Type B pancreatic cell (in vitro differentiated cells): Measurements from ENCODE around the gene IL17RE. TPM values are rescaled to one million over a fixed set of nuclear protein-coding genes. Genes with fewer than 3 reads are reported as not detected.
A peak's percentile ranks its signal among the peaks of the same experiment; 100 is the strongest.

Experiments
- DNase-seq: peaks from one replicate; pipeline ENCODE4 v3.0.0; 2021; ENCODE audit warnings: mixed read lengths; ENCODE audit not compliant: unreplicated experiment; ENCODE audit errors: extremely low spot score
- H3K27ac Mint-ChIP-seq: 2 replicates; pipeline ENCODE4 v1.8.0; 2021; ENCODE audit warnings: mild to moderate bottlenecking, mixed read lengths
- H3K27me3 Mint-ChIP-seq: 2 replicates; pipeline ENCODE4 v1.8.0; 2021; ENCODE audit warnings: mixed read lengths
- H3K36me3 Mint-ChIP-seq: 2 replicates; pipeline ENCODE4 v1.8.0; 2021; ENCODE audit warnings: mixed read lengths
- H3K4me1 Mint-ChIP-seq: one replicate; pipeline ENCODE4 v1.8.0; 2021; ENCODE audit warnings: mixed read lengths; ENCODE audit not compliant: unreplicated experiment
- H3K4me3 Mint-ChIP-seq: 2 replicates; pipeline ENCODE4 v1.8.0; 2021; ENCODE audit warnings: mild to moderate bottlenecking, mixed read lengths
- H3K9me3 Mint-ChIP-seq: 2 replicates; pipeline ENCODE4 v1.8.0; 2021; ENCODE audit warnings: mixed read lengths
- total RNA-seq: library from RNA; stranded (reverse); gene quantifications from 2 replicates; pipeline ENCODE4 v1.2.1, GENCODE V29; 2021; ENCODE audit warnings: low replicate concordance
- TF ChIP-seq, protein P1 (sequence below): fragments of 200-600 bp; sonication (generic); conservative IDR thresholded peaks from 2 replicates; pipeline ENCODE4 v1.5.0; 2021; ENCODE audit warnings: antibody characterized with exemption, mild to moderate bottlenecking

IL17RE gene
- total RNA-seq, 1 donor from 2014 or later = 13.6 TPM

DNA sequence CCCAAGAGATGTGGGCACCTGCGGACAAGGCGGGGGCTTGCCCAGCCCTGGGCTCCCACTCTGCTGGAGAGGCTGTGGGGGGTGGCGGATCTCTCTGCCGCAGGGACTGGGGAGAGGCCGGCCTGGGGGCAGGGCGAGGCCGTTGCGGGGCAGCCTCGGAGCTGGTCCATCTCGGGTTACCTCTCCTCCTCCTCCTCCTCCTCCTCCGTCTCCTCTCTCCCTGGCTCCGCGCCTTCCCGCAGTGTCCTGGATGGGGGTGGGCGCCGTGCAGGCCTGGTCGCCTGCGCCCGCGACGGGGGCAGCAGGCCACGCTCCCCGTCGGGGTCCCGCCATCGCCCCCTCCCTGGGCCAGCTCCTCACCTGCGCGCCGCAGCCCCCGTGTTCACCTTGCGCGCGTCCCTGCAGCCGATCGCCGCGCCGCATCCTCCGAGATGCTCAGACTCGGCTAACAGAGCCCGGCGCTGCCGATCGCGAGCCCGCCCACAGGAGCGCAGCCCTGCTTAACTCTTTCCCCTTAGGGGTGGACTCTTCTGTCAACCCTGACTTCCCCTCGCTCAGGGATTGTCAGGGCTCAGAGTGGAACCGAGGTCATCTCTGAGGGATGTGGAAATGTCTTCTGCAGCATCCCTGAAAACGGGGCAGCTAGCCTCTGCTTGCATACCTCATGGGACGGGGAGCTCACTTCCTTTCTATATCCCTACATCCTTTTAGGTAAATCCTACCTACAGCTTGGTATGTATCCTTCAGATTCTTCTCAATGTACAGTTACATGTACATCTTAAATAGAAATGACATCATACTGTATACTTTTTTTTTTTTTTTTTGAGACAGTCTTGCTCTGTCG lies 49.5 kb downstream of the IL17RE start, which contains the start of gene PRRT3:
TSS of gene PRRT3 (minus strand) at position 447 of the 844 bp plus-strand sequence. CDS start 2,293 bp downstream, outside the sequence.
- Mint-ChIP-seq H3K4me3 (peak within 1 kb of the TSS; percentile 87), H3K9me3 (no peaks in the 10 kb centered on the region), H3K27me3 (no peaks in the 10 kb centered on the region), H3K36me3 (no peaks in the 10 kb centered on the region), H3K4me1 (peaks cover 23% of the 10 kb centered on the region), H3K27ac (peak within 1 kb of the TSS; percentile 92)
- DNase-seq = no peak
- TF ChIP-seq, protein P1, sequence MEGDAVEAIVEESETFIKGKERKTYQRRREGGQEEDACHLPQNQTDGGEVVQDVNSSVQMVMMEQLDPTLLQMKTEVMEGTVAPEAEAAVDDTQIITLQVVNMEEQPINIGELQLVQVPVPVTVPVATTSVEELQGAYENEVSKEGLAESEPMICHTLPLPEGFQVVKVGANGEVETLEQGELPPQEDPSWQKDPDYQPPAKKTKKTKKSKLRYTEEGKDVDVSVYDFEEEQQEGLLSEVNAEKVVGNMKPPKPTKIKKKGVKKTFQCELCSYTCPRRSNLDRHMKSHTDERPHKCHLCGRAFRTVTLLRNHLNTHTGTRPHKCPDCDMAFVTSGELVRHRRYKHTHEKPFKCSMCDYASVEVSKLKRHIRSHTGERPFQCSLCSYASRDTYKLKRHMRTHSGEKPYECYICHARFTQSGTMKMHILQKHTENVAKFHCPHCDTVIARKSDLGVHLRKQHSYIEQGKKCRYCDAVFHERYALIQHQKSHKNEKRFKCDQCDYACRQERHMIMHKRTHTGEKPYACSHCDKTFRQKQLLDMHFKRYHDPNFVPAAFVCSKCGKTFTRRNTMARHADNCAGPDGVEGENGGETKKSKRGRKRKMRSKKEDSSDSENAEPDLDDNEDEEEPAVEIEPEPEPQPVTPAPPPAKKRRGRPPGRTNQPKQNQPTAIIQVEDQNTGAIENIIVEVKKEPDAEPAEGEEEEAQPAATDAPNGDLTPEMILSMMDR = no peak

DNA sequence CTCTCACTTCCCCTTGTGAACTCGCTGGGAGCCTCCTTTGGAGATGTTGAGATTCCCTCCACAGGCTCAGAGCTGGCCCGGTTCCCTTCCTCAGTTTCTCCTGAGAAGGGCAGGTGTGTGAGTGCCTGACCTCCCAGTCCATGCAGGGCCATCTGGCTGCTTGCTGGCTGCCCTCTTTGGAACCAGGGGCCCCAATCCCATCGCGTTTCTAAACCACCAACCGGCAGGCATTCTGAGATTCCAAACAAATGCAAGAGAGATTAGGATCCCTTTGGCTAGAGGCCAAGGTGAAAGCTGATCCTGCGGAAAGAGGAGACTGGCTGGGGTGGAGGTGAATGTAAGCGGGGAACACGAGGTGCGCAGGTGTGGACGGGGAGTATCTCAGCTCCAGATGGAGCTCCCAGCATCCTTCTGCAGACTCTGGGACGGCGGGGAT lies 52.4 kb downstream of the IL17RE start:
- Mint-ChIP-seq H3K4me1 (peaks cover 23% of the 10 kb centered on the region), H3K36me3 (no peaks in the 10 kb centered on the region), H3K27me3 (no peaks in the 10 kb centered on the region), H3K27ac (peak overlapping the region; percentile 39), H3K9me3 (no peaks in the 10 kb centered on the region), H3K4me3 (peak overlapping the region; percentile 28)
- TF ChIP-seq, protein P1 = no peak
- DNase-seq = no peak

DNA sequence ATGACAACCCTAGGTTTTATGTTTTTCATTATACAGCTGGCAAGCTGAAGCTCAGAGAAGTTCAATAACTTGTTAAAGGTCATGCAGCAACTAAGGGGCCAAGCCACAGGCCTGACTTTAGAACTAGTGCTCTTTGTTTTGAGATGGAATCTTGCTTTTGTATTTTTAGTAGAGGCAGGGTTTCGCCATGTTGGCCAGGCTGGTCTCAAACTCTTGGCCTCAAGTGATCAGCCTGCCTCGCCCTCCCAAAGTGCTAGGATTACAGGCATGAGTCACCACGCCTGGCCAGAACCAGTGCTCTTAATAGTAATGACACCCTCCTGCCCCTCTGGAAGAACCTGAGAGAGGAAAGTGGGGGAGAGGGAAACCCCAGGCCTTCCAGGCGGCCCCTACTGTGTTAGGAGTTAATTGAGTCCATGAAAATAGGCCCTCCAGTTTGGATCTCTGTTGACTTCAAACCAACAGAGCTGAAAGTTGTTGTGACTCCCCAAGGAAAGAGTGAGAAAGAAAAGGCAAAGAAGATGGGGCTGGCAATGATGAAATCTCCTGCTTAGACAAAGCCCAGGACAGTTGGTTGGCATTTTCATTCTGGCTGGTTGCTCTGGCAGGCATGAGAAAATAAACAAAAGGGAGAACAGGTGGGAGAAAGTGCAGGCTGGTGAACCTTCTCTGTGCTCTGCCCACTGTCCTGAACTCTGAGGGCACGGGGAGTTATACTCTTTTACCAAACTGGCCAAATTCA lies 53.1 kb downstream of the IL17RE start:
- peak overlapping the region; percentile 39 for H3K27ac Mint-ChIP-seq
- no peaks in the 10 kb centered on the region for H3K9me3 Mint-ChIP-seq
- peaks cover 21% of the 10 kb centered on the region for H3K4me1 Mint-ChIP-seq
- DNase-seq = no peak
- peak overlapping the region; percentile 28 for H3K4me3 Mint-ChIP-seq
- H3K27me3 Mint-ChIP-seq = no peaks in the 10 kb centered on the region
- no peaks in the 10 kb centered on the region for H3K36me3 Mint-ChIP-seq
- TF ChIP-seq, protein P1 = no peak

DNA sequence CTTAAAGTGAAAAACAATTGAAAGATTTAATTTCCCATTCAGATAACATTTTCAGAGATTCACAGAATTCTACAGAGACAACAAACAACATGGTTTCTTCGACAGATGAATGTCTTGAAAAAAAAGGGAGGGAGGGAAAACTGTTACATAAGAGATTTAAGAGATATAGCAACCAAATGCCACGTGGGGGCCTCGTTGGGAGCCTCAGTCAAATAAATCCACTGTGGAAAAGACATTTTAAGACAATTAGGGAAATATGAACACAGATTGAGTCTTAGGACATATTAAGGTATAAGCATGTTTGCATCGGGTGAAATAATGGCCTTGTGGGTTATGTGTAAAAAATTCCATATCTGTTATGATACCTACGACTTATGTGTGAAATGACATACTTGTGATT lies 54.6 kb downstream of the IL17RE start:
- Mint-ChIP-seq H3K36me3 (no peaks in the 10 kb centered on the region), H3K27ac (no peak overlapping the region), H3K4me1 (peaks cover 18% of the 10 kb centered on the region), H3K4me3 (no peak overlapping the region), H3K9me3 (no peaks in the 10 kb centered on the region), H3K27me3 (no peaks in the 10 kb centered on the region)
- DNase-seq = no peak
- TF ChIP-seq, protein P1 = no peak

DNA sequence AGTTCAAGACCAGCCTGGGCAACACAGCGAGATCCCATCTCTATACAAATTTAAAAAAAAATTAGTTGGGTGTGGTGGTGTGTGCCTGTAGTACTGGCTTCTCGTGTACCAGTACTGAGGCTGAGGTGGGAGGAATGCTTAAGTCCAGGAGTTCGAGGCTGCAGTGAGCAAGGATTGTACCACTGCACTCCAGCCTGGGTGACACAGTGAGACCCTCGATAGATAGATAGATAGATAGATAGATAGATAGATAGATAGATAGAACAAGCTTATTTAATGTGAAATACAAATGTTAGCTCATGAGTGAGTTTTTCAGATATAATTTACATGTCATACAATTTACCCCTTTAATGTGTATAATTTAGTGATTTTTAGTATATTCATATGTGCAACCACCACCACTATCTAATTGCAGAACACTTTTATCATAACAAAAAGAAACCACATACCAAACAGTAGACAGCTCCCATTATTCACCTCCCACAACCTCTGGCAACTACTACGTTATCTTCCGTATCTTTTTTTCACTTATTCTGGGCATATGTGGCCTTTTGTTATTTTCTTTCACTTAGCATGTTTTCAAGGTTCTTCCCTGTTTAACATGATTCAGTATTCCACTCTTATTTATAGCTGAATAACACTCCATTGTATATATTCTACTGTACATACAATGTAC lies 62.7 kb downstream of the IL17RE start:
- Mint-ChIP-seq H3K4me1 (no peaks in the 10 kb centered on the region), H3K27me3 (no peaks in the 10 kb centered on the region), H3K4me3 (no peak overlapping the region), H3K27ac (no peak overlapping the region), H3K36me3 (peaks cover 27% of the 10 kb centered on the region), H3K9me3 (no peaks in the 10 kb centered on the region)
- DNase-seq = no peak
- TF ChIP-seq, protein P1 = no peak
